Sigmoid colon (tissue), 7 donors: Measurements from ENCODE around the gene CFB. TPM values are rescaled to one million over a fixed set of nuclear protein-coding genes. Genes with fewer than 3 reads are reported as not detected.
A peak's percentile ranks its signal among the peaks of the same experiment; 100 is the strongest.
"Not testable (repeated sequence)": the region's sequence is repeated elsewhere in the genome, so short reads cannot be mapped to it uniquely, and the experiment has no call there.

Experiments
- DNase-seq: peaks from one replicate; pipeline ENCODE4 v3.0.0-alpha.2; 2019
- H3K27ac ChIP-seq, 4 donors: fragments of 200-600 bp; sonication (generic); one replicate each; pipeline ENCODE4 v1.5.1; 2016 to 2019; ENCODE audit warnings: mild to moderate bottlenecking in 1 of 4
- H3K27me3 ChIP-seq, 3 donors: fragments of 200-600 bp; sonication (generic); one replicate each; pipeline ENCODE4 v1.5.1; 2019; ENCODE audit warnings: mild to moderate bottlenecking in 1 of 3
- H3K36me3 ChIP-seq, 4 donors: fragments of 200-600 bp; sonication (generic); one replicate each; pipeline ENCODE4 v1.5.1; 2016 to 2019
- H3K4me1 ChIP-seq, 4 donors: fragments of 200-600 bp; sonication (generic); one replicate each; pipeline ENCODE4 v1.5.1; 2017 to 2019
- H3K4me3 ChIP-seq, 4 donors: fragments of 200-600 bp; sonication (generic); one replicate each; pipeline ENCODE4 v1.5.1; 2017 to 2019; ENCODE audit warnings: mild to moderate bottlenecking in 2 of 4, moderate library complexity in 1 of 4
- H3K9me3 ChIP-seq, 4 donors: fragments of 200-600 bp in 3 of 4; sonication (generic) in 3 of 4; one replicate each; pipeline versions ENCODE4 v1.5.1 to v1.6.1; 2013 to 2019
- EP300 ChIP-seq, 4 donors: sonication (generic); formaldehyde crosslinking; IDR thresholded peaks; one replicate each; pipeline ENCODE4 v1.6.1; 2017; ENCODE audit warnings: antibody characterized with exemption in 4 of 4
- POLR2A ChIP-seq, 2 donors: fragments of 450-650 bp; IDR thresholded peaks; one replicate each; pipeline ENCODE4 v1.6.1; 2016; ENCODE audit warnings: antibody characterized with exemption in 2 of 2, mild to moderate bottlenecking in 2 of 2, moderate library complexity in 2 of 2
- POLR2AphosphoS5 ChIP-seq, 4 donors: sonication (generic); formaldehyde crosslinking; IDR thresholded peaks; one replicate each; pipeline ENCODE4 v1.6.1; 2017; ENCODE audit warnings: antibody characterized with exemption in 4 of 4
- WGBS, 2 donors: extraction: QIAGEN DNeasy Blood & Tissue Kit; methylation state at CpG; one replicate each; pipeline ENCODE4 v1.1.7; 2013; 5-methylcytosine and 5-hydroxymethylcytosine counted together
- intact Hi-C: fragments of 100-400 bp; cut with DNase I; formaldehyde crosslinking; loops from one replicate; pipeline ENCODE4 v1.15.1; 2023
- polyA plus RNA-seq, 3 donors: library from polyadenylated mRNA; stranded (reverse); fragments of 200-250 nt; gene quantifications; one replicate each; pipeline ENCODE4 v1.2.3, GENCODE V29; 2013
- total RNA-seq, 4 donors: library from RNA; depleted of rRNA; stranded (reverse); fragments of >200 nt; gene quantifications; one replicate each; pipeline ENCODE4 v1.1.0, GENCODE V29; 2016
- TF ChIP-seq, protein P1 (sequence below), 4 experiments: fragments of 450-650 bp in 3 of 4; fragments of 200-600 bp in 1 of 4; IDR thresholded peaks; one replicate each; pipeline ENCODE4 v1.5.1; 2016 to 2019; ENCODE audit warnings: antibody characterized with exemption in 4 of 4, mild to moderate bottlenecking in 3 of 4, moderate library complexity in 2 of 4
- donor health status: healthy with polysubstance abuse.
- donor health status: Bipolar disorder and iron deficiency.
- donor health status: healthy.

Gene CFB
- total and polyA plus RNA-seq, 7 donors, result 3.6 to 118 (median 23.9) TPM

DNA sequence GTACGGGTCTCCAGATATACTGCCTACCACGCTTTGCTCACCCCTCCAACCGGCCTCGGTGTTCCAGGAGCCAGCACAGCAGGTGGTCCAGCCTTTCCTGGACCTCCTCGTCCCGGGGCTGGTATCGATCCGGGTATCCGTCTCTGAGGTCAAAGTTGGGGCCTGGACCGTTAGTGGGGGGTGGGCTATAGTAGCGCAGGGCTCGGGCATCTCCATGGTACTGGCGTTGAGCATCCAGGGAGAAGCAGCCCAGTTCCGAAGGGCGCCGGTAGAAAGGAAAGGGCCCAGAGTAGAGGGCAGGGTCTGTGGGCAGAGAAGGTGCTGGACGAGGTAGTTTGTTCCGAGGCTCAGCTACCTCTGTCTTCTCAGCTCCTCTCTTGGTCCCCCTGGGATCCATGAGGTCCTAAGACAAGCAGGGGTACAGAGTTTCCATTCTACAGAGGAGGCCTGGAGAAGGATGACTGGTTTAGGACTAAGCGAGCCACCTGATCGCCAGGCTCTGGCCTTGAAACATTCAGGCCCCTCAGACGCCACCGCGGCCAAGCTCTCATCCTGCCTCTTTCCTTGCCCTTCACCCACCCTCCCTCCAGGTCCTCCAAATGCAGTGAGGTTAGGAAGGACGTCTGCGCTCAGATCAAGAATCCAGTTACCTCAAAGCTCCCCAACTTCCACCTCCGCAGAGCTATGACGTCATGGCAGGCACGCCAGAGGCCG is 25.5 kb downstream of the CFB start:
- intact Hi-C loops, result loop anchor here (1.0 to 10.0 kb wide), 2 partner anchors 12 to 223 kb away; partner anchors contain the start of genes GPSM3, PBX2 and SKIC2
- TF ChIP-seq POLR2A (IDR thresholded peaks at IDR 0.05) (no peak), EP300 (IDR thresholded peaks at IDR 0.05) (no peak), POLR2AphosphoS5 (IDR thresholded peaks at IDR 0.05) (no peak)
- TF ChIP-seq, protein P1, sequence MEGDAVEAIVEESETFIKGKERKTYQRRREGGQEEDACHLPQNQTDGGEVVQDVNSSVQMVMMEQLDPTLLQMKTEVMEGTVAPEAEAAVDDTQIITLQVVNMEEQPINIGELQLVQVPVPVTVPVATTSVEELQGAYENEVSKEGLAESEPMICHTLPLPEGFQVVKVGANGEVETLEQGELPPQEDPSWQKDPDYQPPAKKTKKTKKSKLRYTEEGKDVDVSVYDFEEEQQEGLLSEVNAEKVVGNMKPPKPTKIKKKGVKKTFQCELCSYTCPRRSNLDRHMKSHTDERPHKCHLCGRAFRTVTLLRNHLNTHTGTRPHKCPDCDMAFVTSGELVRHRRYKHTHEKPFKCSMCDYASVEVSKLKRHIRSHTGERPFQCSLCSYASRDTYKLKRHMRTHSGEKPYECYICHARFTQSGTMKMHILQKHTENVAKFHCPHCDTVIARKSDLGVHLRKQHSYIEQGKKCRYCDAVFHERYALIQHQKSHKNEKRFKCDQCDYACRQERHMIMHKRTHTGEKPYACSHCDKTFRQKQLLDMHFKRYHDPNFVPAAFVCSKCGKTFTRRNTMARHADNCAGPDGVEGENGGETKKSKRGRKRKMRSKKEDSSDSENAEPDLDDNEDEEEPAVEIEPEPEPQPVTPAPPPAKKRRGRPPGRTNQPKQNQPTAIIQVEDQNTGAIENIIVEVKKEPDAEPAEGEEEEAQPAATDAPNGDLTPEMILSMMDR (IDR thresholded peaks at IDR 0.05), result no peak
- H3K9me3 ChIP-seq, result no peaks in the 10 kb centered on the region
- no peaks in the 10 kb centered on the region for H3K27me3 ChIP-seq
- DNase-seq, result peak; percentile 71
- WGBS, 2 donors, result 19 to 27% methylated on average over 29 of the region's 29 CpGs
- peaks cover 0 to 36% (median 29%) of the 10 kb centered on the region in 4 donors for H3K4me1 ChIP-seq
- peak overlapping the region; percentile 50 to 81 (median 65) for H3K4me3 ChIP-seq
- peak overlapping the region; percentile 93 to 96 (median 94) for H3K27ac ChIP-seq
- H3K36me3 ChIP-seq, result peaks cover 0 to 44% (median 29%) of the 10 kb centered on the region in 4 donors

DNA sequence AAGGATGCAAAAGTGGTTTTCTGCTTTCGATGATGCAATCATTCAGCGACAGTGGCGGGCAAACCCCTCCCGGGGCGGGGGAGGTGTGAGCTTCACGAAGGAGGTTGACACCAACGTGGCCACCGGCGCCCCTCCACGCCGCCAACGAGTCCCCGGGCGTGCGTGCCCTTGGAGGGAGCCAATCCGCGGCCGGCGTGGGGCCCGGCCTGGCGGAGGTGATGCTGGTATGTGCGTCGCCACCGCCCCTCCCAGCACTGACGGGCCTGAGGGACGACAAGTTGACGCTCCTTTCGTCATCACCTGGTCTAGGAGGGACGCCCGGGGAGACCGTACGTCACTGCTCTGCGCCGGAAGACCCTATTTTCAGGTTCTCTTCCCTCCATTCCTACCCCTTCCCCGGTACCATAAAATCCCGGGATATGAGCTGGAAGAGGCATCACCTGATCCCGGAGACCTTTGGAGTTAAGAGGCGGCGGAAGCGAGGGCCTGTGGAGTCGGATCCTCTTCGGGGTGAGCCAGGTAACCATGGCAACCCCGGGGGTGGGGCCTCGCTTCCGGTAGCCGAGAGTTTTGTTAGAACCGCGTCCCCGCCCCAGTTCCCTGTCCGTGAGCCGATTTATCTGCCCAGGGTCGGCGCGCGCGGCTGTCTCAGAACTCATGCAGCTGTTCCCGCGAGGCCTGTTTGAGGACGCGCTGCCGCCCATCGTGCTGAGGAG is 26.3 kb downstream of the CFB start, which contains the start of gene DXO:
Gene DXO, minus strand, starts transcription at position 146 of the 716 bp plus-strand sequence. CDS start 463 bp downstream, outside the sequence.
- intact Hi-C loops, result loop anchor here (1.0 to 10.0 kb wide), 2 partner anchors 13 to 223 kb away; partner anchors contain the start of genes GPSM3, PBX2 and SKIC2
- H3K36me3 ChIP-seq, result peaks cover 0 to 37% (median 22%) of the 10 kb centered on the region in 4 donors
- peak within 1 kb of the TSS; percentile 50 to 81 (median 65) for H3K4me3 ChIP-seq
- no peaks in the 10 kb centered on the region for H3K9me3 ChIP-seq
- H3K27ac ChIP-seq, result peak within 1 kb of the TSS; percentile 93 to 96 (median 94)
- WGBS, 2 donors, result 0% methylated on average over 62 of the region's 62 CpGs
- TF ChIP-seq EP300 (IDR thresholded peaks at IDR 0.05), result peak in 2 of 4 donors; percentile 47 to 55
- TF ChIP-seq POLR2AphosphoS5 (IDR thresholded peaks at IDR 0.05), result peak; percentile 79 to 90 (median 88)
- peak in 1 of 2 donors; percentile 35 for TF ChIP-seq POLR2A (IDR thresholded peaks at IDR 0.05)
- TF ChIP-seq, protein P1 (IDR thresholded peaks at IDR 0.05), result no peak
- peaks cover 0 to 36% (median 29%) of the 10 kb centered on the region in 4 donors for H3K4me1 ChIP-seq
- peak; percentile 99 for DNase-seq
- H3K27me3 ChIP-seq, result no peaks in the 10 kb centered on the region

DNA sequence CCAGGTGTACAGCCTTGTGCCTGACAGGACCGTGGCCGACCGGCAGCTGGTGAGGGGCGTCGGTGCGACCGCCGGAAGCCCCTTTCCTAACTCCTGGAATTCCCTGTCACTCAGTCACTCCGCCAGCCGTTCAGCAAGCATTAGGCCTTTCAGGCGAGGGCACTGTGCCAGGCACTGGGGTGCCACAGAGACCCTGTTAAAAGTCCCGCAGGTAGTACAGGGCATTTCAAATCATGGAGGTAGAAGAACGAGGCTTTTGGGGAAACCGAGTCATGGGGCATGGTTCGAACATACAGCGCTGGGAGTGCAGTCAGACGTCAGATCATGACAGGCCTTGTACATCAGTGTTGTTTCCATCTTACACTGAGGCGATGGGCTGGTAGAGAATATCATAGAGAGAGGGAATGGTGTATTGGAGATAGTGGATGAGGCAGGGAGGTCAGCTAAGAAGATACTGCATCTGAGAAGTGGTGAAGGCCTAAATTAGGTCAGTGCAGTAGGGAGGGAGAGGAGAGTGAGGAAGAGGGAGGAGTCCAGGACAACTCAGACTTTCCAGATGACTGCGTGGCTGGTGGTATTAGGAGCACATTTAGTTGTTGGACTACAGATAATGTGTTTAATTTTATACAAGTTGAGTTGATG is 26.9 kb downstream of the CFB start:
- Histone ChIP-seq H3K27ac (peak overlapping the region; percentile 93 to 96 (median 94)), H3K36me3 (peaks cover 0 to 30% (median 15%) of the 10 kb centered on the region in 4 donors), H3K27me3 (no peaks in the 10 kb centered on the region), H3K4me1 (peaks cover 0 to 36% (median 29%) of the 10 kb centered on the region in 4 donors), H3K4me3 (peak overlapping the region; percentile 50 to 81 (median 65)), H3K9me3 (no peaks in the 10 kb centered on the region)
- 5 to 11% methylated on average over 19 of the region's 19 CpGs for WGBS, 2 donors
- TF ChIP-seq, protein P1 (IDR thresholded peaks at IDR 0.05), result no peak
- no peak for TF ChIP-seq POLR2AphosphoS5 (IDR thresholded peaks at IDR 0.05)
- no peak for TF ChIP-seq EP300 (IDR thresholded peaks at IDR 0.05)
- no peak for TF ChIP-seq POLR2A (IDR thresholded peaks at IDR 0.05)
- no peak for DNase-seq
- intact Hi-C loops, result loop anchor here (10.0 kb wide), 1 partner anchor 222 kb away; the partner anchor contains the start of genes GPSM3 and PBX2

DNA sequence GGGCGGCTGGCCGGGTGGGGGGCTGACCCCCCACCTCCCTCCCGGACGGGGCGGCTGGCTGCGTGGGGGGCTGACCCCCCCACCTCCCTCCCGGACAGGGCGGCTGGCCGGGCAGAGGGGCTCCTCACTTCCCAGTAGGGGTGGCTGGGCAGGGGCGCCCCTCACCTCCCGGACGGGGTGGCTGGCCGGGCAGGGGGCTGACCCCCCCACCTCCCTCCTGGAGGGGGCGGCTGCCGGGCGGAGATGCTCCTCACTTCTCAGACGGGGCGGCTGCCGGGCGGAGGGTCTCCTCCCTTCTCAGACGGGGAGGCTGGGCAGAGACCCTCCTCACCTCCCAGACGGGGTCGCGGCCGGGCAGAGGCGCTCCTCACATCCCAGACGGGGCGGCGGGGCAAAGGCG is 30.2 kb downstream of the CFB start:
- 97% methylated on average over 30 of the region's 30 CpGs for WGBS, 2 donors
- intact Hi-C loops, result loop anchor here (10.0 kb wide), 1 partner anchor 219 kb away; the partner anchor contains the start of genes GPSM3 and PBX2
- DNase-seq, result peak; percentile 65

More for the DNA sequence above, 30.2 kb downstream of the CFB start:
- H3K9me3 ChIP-seq, H3K27ac ChIP-seq, H3K27me3 ChIP-seq, H3K4me3 ChIP-seq: not testable (repeated sequence)
- Histone ChIP-seq H3K36me3 (peaks cover 0 to 11% (median 9%) of the 10 kb centered on the region in 4 donors), H3K4me1 (peaks cover 0 to 23% (median 18%) of the 10 kb centered on the region in 4 donors)
